Left lung (tissue), 10 donors: ENCODE data around the gene PLCB3. TPM values are rescaled to one million over a fixed set of nuclear protein-coding genes. Genes with fewer than 3 reads are reported as not detected.
A peak's percentile ranks its signal among the peaks of the same experiment; 100 is the strongest.

ENCODE experiments used
- ATAC-seq: fragments of 200-7000 bp; cut with Tn5 transposase; one replicate; pipeline ENCODE4 v1.9.1; 2020; ENCODE audit warnings: moderate library complexity
- DNase-seq, 4 donors: peaks; one replicate each; pipeline ENCODE4 v3.0.0-alpha.2; 2013 to 2020
- H3K27ac ChIP-seq, 2 donors: fragments of 200-600 bp; sonication (generic) in 1 of 2; one replicate each; pipeline versions ENCODE4 v1.5.0 to v1.8.0; 2020 to 2021
- H3K27me3 ChIP-seq, 2 donors: fragments of 200-600 bp; sonication (generic) in 1 of 2; one replicate each; pipeline versions ENCODE4 v1.5.0 to v1.8.0; 2020 to 2021
- H3K36me3 ChIP-seq, 2 donors: fragments of 200-600 bp; sonication (generic) in 1 of 2; one replicate each; pipeline versions ENCODE4 v1.5.0 to v1.8.0; 2020 to 2021
- H3K4me1 ChIP-seq, 2 donors: fragments of 200-600 bp; one replicate each; pipeline ENCODE4 v1.8.0; 2021
- H3K4me3 ChIP-seq, 2 donors: fragments of 200-600 bp; sonication (generic) in 1 of 2; one replicate each; pipeline versions ENCODE4 v1.5.0 to v1.8.0; 2020 to 2021; ENCODE audit warnings: mild to moderate bottlenecking in 1 of 2
- H3K9me3 ChIP-seq, 2 donors: fragments of 200-600 bp; sonication (generic) in 1 of 2; one replicate each; pipeline versions ENCODE4 v1.5.0 to v1.8.0; 2020 to 2021
- CTCF ChIP-seq, 2 donors: fragments of 200-600 bp; sonication (generic) in 1 of 2; IDR thresholded peaks; one replicate each; pipeline versions ENCODE4 v1.5.0 to v1.8.0; 2021; ENCODE audit warnings: antibody characterized with exemption in 2 of 2
- intact Hi-C, 2 donors: fragments of 100-400 bp; cut with DNase I; formaldehyde crosslinking; loops; one replicate each; pipeline versions ENCODE4 v1.11.2 to v1.14.2; 2022
- polyA plus RNA-seq, 6 donors: library from polyadenylated mRNA; unstranded; fragments of 120-200 nt; gene quantifications; one replicate each; pipeline ENCODE4 v1.2.1, GENCODE V29; 2013; ENCODE audit not compliant: insufficient read length in 6 of 6
- total RNA-seq, 2 donors: library from RNA; stranded (reverse); fragmentation: NEBNext Ultra II Directional; extraction: Animal tissue kit (Norgen Biotek cat#: 25700); gene quantifications; one replicate each; pipeline ENCODE4 v1.2.1, GENCODE V29; 2021
- donor health status: DM: no; HTN: yes; CAD: no.
- donor health status: DM: no; HTN: no; CAD: no.

Gene PLCB3
- total and polyA plus RNA-seq, 8 donors = 18.9 to 42.7 (median 21.9) TPM

- no peak for TF ChIP-seq CTCF (IDR thresholded peaks at IDR 0.05)
- intact Hi-C loops = no loop called here
- ATAC-seq = no peak
Observed at GRCh38 chr11:64262271-64263002, 11.1 kb downstream of the PLCB3 start.

GRCh38 chr11:64263021-64263946, 12.0 kb downstream of the PLCB3 start:
- Histone ChIP-seq H3K4me1 (peaks cover 4 to 15% of the 10 kb centered on the region in 2 donors), H3K36me3 (peaks cover 0 to 86% of the 10 kb centered on the region in 2 donors), H3K27ac (no peak overlapping the region), H3K4me3 (no peak overlapping the region), H3K9me3 (no peaks in the 10 kb centered on the region), H3K27me3 (no peaks in the 10 kb centered on the region)
- no peak for TF ChIP-seq CTCF (IDR thresholded peaks at IDR 0.05)
- DNase-seq (peak in 1 of 4 donors; percentile 69), ATAC-seq (no peak)
- intact Hi-C loops = no loop called here

More at GRCh38 chr11:64262271-64263002, 11.1 kb downstream of the PLCB3 start:
- Histone ChIP-seq H3K27ac (no peak overlapping the region), H3K36me3 (peaks cover 0 to 95% of the 10 kb centered on the region in 2 donors), H3K4me3 (no peak overlapping the region), H3K27me3 (no peaks in the 10 kb centered on the region), H3K4me1 (peaks cover 0 to 7% of the 10 kb centered on the region in 2 donors), H3K9me3 (no peaks in the 10 kb centered on the region)
- DNase-seq = peak in 1 of 4 donors; percentile 76

GRCh38 chr11:64263947-64264317, 12.6 kb downstream of the PLCB3 start:
- H3K9me3 ChIP-seq = no peaks in the 10 kb centered on the region
- ATAC-seq (no peak), DNase-seq (peak in 1 of 4 donors; percentile 62)
- no peak overlapping the region for H3K27ac ChIP-seq
- no peaks in the 10 kb centered on the region for H3K27me3 ChIP-seq
- TF ChIP-seq CTCF (IDR thresholded peaks at IDR 0.05) = no peak
- intact Hi-C loops = no loop called here
- peaks cover 9 to 22% of the 10 kb centered on the region in 2 donors for H3K4me1 ChIP-seq
- H3K36me3 ChIP-seq = peaks cover 0 to 80% of the 10 kb centered on the region in 2 donors
- H3K4me3 ChIP-seq = no peak overlapping the region

- H3K9me3 ChIP-seq = no peaks in the 10 kb centered on the region
- DNase-seq (peak in 1 of 4 donors; percentile 62), ATAC-seq (no peak)
- peaks cover 9 to 25% of the 10 kb centered on the region in 2 donors for H3K4me1 ChIP-seq
- no peak overlapping the region for H3K4me3 ChIP-seq
- H3K27me3 ChIP-seq = no peaks in the 10 kb centered on the region
- peaks cover 0 to 75% of the 10 kb centered on the region in 2 donors for H3K36me3 ChIP-seq
- TF ChIP-seq CTCF (IDR thresholded peaks at IDR 0.05) = no peak
- H3K27ac ChIP-seq = no peak overlapping the region
- intact Hi-C loops = no loop called here
Observed at GRCh38 chr11:64264371-64264852, 13.1 kb downstream of the PLCB3 start.
